Measurements from ENCODE around the gene EXOC6B. TPM values are rescaled to one million over a fixed set of nuclear protein-coding genes. Genes with fewer than 3 reads are reported as not detected.

The EXOC6B gene
- total and polyA plus RNA-seq, 2 of the 8 experiments (the other 6 are each of a cell fraction or from before 2014, with no cell fraction given), result 13.5 to 33.0 TPM

DNA sequence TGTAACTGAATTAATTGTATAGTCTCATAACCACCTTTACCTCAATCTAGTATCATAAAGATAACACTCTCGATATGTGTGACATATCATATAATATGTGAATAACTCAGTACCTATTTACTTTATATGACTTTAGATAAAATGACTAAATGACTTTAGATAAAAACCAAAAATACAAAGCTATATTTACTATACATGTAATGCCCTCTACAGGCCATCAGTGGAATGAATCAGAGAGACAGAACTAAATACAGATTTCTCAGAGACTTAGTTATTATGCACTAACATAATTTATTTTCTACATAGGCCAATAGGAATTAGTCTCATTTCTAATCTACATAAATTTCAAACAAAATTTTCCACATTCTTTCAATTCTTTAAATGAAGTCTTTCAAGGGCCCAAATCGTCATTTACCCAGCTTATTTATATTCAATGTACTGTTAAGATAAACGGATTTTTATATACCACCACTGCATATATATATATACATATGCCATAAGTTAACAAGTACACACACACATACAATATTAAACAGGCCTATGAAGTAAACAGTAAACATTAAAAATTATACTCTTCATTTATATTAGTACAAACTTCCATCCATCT lies 219.9 kb downstream of the EXOC6B start:
- no peak overlapping the region for H3K4ac ChIP-seq (replicated peaks; ENCODE audit: insufficient read length, low read depth, low read length)
- no peak overlapping the region for H3K18ac ChIP-seq (ENCODE audit: extremely low read depth, low read length)
- no peak overlapping the region for H4K5ac ChIP-seq (ENCODE audit: insufficient read length, low read depth, low read length)
- no peaks in the 10 kb centered on the region for H4K20me1 ChIP-seq (replicated peaks in 1 of 2; ENCODE audit: control insufficient read depth in 1 of 2, insufficient read depth in 2 of 2, low read length in 2 of 2)
- no peak overlapping the region for H3K56ac ChIP-seq (replicated peaks; ENCODE audit: insufficient read length, low read depth, low read length)
- no peak overlapping the region for H2AFZ ChIP-seq (ENCODE audit: low read length)
- no peak overlapping the region for H3K4me2 ChIP-seq (ENCODE audit: insufficient read depth in 1 of 2, low read depth in 2 of 2, low read length in 2 of 2)
- H2BK20ac ChIP-seq (ENCODE audit: low read length), result no peak overlapping the region
- no peaks in the 10 kb centered on the region for H3K79me1 ChIP-seq (ENCODE audit: low read depth, low read length)
- no peaks in the 10 kb centered on the region for H3K23me2 ChIP-seq (ENCODE audit: low read depth, low read length)
- H3K27ac ChIP-seq (ENCODE audit: low read depth, low read length), result no peak overlapping the region
- no peaks in the 10 kb centered on the region for H3K79me2 ChIP-seq (ENCODE audit: control insufficient read depth in 1 of 2, insufficient read depth in 2 of 2, low read length in 2 of 2)
- no peak overlapping the region for H3K9ac ChIP-seq (replicated peaks in 1 of 4; ENCODE audit: extremely low read depth in 1 of 4, low read depth in 3 of 4, low read length in 3 of 4)
- peaks cover 0 to 3% of the 10 kb centered on the region in 2 experiments; a peak in 2 of 4 replicates for H3K9me3 ChIP-seq (ENCODE audit: insufficient read depth in 2 of 2, low read depth in 1 of 2, low read length in 1 of 2)
- H3K14ac ChIP-seq (ENCODE audit: insufficient read length), result no peak overlapping the region
- H3K4me1 ChIP-seq (replicated peaks in 1 of 4; ENCODE audit: control insufficient read depth in 3 of 4, insufficient read depth in 4 of 4, low read length in 3 of 4), result peaks cover 0 to 2% (median 0%) of the 10 kb centered on the region in 4 experiments; a peak in 1 of 7 replicates
- H2BK5ac ChIP-seq (ENCODE audit: low read depth, low read length), result no peak overlapping the region
- H2AK5ac ChIP-seq (ENCODE audit: low read depth, low read length), result no peak overlapping the region
- TF ChIP-seq RAD21 (IDR thresholded peaks at IDR 0.05 in 1 of 2, conservative IDR thresholded peaks at IDR 0.05 in 1 of 2; ENCODE audit: low read depth in 2 of 2, low read length in 2 of 2) (peak in 1 of 2 experiments; percentile 18; a peak in 1 of 4 replicates), ASH2L (IDR thresholded peaks at IDR 0.05; ENCODE audit: low read length) (no peak)
- TF ChIP-seq, protein P1, sequence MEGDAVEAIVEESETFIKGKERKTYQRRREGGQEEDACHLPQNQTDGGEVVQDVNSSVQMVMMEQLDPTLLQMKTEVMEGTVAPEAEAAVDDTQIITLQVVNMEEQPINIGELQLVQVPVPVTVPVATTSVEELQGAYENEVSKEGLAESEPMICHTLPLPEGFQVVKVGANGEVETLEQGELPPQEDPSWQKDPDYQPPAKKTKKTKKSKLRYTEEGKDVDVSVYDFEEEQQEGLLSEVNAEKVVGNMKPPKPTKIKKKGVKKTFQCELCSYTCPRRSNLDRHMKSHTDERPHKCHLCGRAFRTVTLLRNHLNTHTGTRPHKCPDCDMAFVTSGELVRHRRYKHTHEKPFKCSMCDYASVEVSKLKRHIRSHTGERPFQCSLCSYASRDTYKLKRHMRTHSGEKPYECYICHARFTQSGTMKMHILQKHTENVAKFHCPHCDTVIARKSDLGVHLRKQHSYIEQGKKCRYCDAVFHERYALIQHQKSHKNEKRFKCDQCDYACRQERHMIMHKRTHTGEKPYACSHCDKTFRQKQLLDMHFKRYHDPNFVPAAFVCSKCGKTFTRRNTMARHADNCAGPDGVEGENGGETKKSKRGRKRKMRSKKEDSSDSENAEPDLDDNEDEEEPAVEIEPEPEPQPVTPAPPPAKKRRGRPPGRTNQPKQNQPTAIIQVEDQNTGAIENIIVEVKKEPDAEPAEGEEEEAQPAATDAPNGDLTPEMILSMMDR (IDR thresholded peaks at IDR 0.05; ENCODE audit: control extremely low read depth in 1 of 3, insufficient read depth in 1 of 3, low read depth in 1 of 3, low read length in 3 of 3), result peak in 1 of 3 experiments; percentile 47; a peak in 2 of 4 replicates
- H3K4me3 ChIP-seq (ENCODE audit: extremely low read depth in 1 of 4, insufficient read depth in 2 of 4, low read depth in 3 of 4, low read length in 4 of 4), result no peak overlapping the region
- ChIA-PET CTCF (ENCODE audit: partially characterized antibody) (interaction anchor here (0.6 to 1.8 kb wide), 19 partner anchors 8 to 490 kb away, joined by 3 to 12 read pairs (median 4); no protein-coding TSS in a partner anchor), POLR2A (ENCODE audit: partially characterized antibody) (interaction anchor here (0.5 kb wide), 1 partner anchor 264 kb away, joined by 3 read pairs; no protein-coding TSS in a partner anchor)
- no peaks in the 10 kb centered on the region for H3K27me3 ChIP-seq (replicated peaks in 1 of 4; ENCODE audit: control insufficient read depth in 3 of 4, extremely low read depth in 1 of 4, insufficient read depth in 3 of 4, low read length in 3 of 4)
- H4K8ac ChIP-seq (ENCODE audit: extremely low read depth, insufficient read depth, low read length), result no peak overlapping the region
- H2BK12ac ChIP-seq (ENCODE audit: low read depth, low read length), result no peak overlapping the region
- DNase-seq (ENCODE audit: low read depth in 1 of 2, low spot score in 2 of 2) (no peak), FAIRE-seq (no peak)
- no peak overlapping the region for H3K23ac ChIP-seq (ENCODE audit: insufficient read length)
- H3K36me3 ChIP-seq (ENCODE audit: control insufficient read depth in 2 of 4, insufficient read depth in 4 of 4, low read length in 3 of 4), result no peaks in the 10 kb centered on the region
- 91 to 100% methylated on average over 1 to 3 of the region's 3 CpGs for WGBS, 2 experiments (ENCODE audit: extremely low coverage in 1 of 2, insufficient coverage in 1 of 2, insufficient read length in 1 of 2, insufficient replicate concordance in 2 of 2, low coverage in 1 of 2, low lambda C conversion rate in 2 of 2, missing lambda C conversion rate in 1 of 2)
- no peak overlapping the region for H2BK15ac ChIP-seq (ENCODE audit: low read length)
- H2BK120ac ChIP-seq (replicated peaks; ENCODE audit: low read depth, low read length), result no peak overlapping the region
- no peak overlapping the region for H4K91ac ChIP-seq (replicated peaks; ENCODE audit: insufficient read length, low read length)
